AG09309 (cell line): ENCODE data around the gene SHANK2.

Experiments
- DNase-seq: peaks from one replicate; pipeline ENCODE4 v3.0.0-alpha.2; 2010; ENCODE audit warnings: low read depth
- H3K4me3 ChIP-seq: 2 replicates; pipeline ENCODE4 v1.5.1; 2011; ENCODE audit warnings: mild to moderate bottlenecking, low read depth, low read length, moderate library complexity; ENCODE audit not compliant: control insufficient read depth
- CTCF ChIP-seq: IDR thresholded peaks from 2 replicates; pipeline ENCODE4 v1.5.1; 2011; ENCODE audit warnings: mild to moderate bottlenecking, low read depth, low read length, inconsistent platforms; ENCODE audit not compliant: insufficient read depth, control insufficient read depth; ENCODE audit errors: missing control alignments

SHANK2 gene

GRCh38 chr11:71255323-71255722 lies 2.9 kb upstream of the SHANK2 start:
- no peak for TF ChIP-seq CTCF
- no peak overlapping the region for H3K4me3 ChIP-seq
- no peak for DNase-seq

- H3K4me3 ChIP-seq: no peak overlapping the region
- no peak for TF ChIP-seq CTCF
- no peak for DNase-seq
Observed at GRCh38 chr11:71253794-71254193, 1.4 kb upstream of the SHANK2 start.

GRCh38 chr11:71252770-71253730 lies 673 bp upstream of the SHANK2 start:
- peak; percentile 27 for DNase-seq
- peak overlapping the region; percentile 46 for H3K4me3 ChIP-seq
- TF ChIP-seq CTCF: no peak

- TF ChIP-seq CTCF: peak; percentile 4
- no peak for DNase-seq
- H3K4me3 ChIP-seq: peak overlapping the region; percentile 46
Observed at GRCh38 chr11:71251761-71252268, 562 bp downstream of the SHANK2 start.

GRCh38 chr11:71251151-71251721 lies 1.1 kb downstream of the SHANK2 start:
- TF ChIP-seq CTCF: no peak
- no peak for DNase-seq
- H3K4me3 ChIP-seq: no peak overlapping the region

GRCh38 chr11:71250523-71251150 lies 1.7 kb downstream of the SHANK2 start:
- TF ChIP-seq CTCF: no peak
- H3K4me3 ChIP-seq: no peak overlapping the region
- no peak for DNase-seq
